GM21423 (cell line): ENCODE measurements around the gene CAMSAP1.
A peak's percentile ranks its signal among the peaks of the same experiment; 100 is the strongest.
"Not testable (repeated sequence)": the region's sequence is repeated elsewhere in the genome, so short reads cannot be mapped to it uniquely, and the experiment has no call there.

ENCODE experiments used
- ATAC-seq: cut with Tn5 transposase; IDR thresholded peaks from one replicate; pipeline ENCODE4 v1.9.1; 2021; ENCODE audit warnings: mild to moderate bottlenecking, moderate library complexity; ENCODE audit not compliant: unreplicated experiment

Gene CAMSAP1

GRCh38 chr9:135907431-135908092 lies at the start of gene CAMSAP1:
CAMSAP1 (minus strand) TSS chr9:135907546; CDS start chr9:135907159, 387 bp downstream.
- ATAC-seq: peak; percentile 73

GRCh38 chr9:135956802-135957174 lies 49.4 kb upstream of the CAMSAP1 start:
- no peak for ATAC-seq

- ATAC-seq: no peak
Observed at GRCh38 chr9:135955934-135956801, 48.8 kb upstream of the CAMSAP1 start.

GRCh38 chr9:135952664-135953206 lies 45.4 kb upstream of the CAMSAP1 start:
- no peak for ATAC-seq

GRCh38 chr9:135951889-135952663 lies 44.7 kb upstream of the CAMSAP1 start:
- no peak for ATAC-seq

- ATAC-seq: not testable (repeated sequence)
Observed at GRCh38 chr9:135951310-135951709, 44.0 kb upstream of the CAMSAP1 start.

- ATAC-seq: not testable (repeated sequence)
Observed at GRCh38 chr9:135950841-135951240, 43.5 kb upstream of the CAMSAP1 start.

GRCh38 chr9:135950135-135950682 lies 42.9 kb upstream of the CAMSAP1 start:
- ATAC-seq: no peak

- ATAC-seq: no peak
Observed at GRCh38 chr9:135949501-135950134, 42.3 kb upstream of the CAMSAP1 start.

- no peak for ATAC-seq
Observed at GRCh38 chr9:135948968-135949367, 41.6 kb upstream of the CAMSAP1 start.

- no peak for ATAC-seq
Observed at GRCh38 chr9:135948446-135948845, 41.1 kb upstream of the CAMSAP1 start.

GRCh38 chr9:135947582-135947981 lies 40.2 kb upstream of the CAMSAP1 start:
- no peak for ATAC-seq

- not testable (repeated sequence) for ATAC-seq
Observed at GRCh38 chr9:135947105-135947504, 39.8 kb upstream of the CAMSAP1 start.

GRCh38 chr9:135946392-135946994 lies 39.1 kb upstream of the CAMSAP1 start:
- ATAC-seq: no peak

GRCh38 chr9:135945969-135946368 lies 38.6 kb upstream of the CAMSAP1 start:
- no peak for ATAC-seq

GRCh38 chr9:135944444-135945252 lies 37.3 kb upstream of the CAMSAP1 start:
- ATAC-seq: no peak

- not testable (repeated sequence) for ATAC-seq
Observed at GRCh38 chr9:135943604-135944003, 36.3 kb upstream of the CAMSAP1 start.

GRCh38 chr9:135941288-135941995 lies 34.1 kb upstream of the CAMSAP1 start:
- ATAC-seq: no peak
